CD14-positive monocyte (primary cell): ENCODE data around the gene FANCC. TPM values are rescaled to one million over a fixed set of nuclear protein-coding genes. Genes with fewer than 3 reads are reported as not detected.
A peak's percentile ranks its signal among the peaks of the same experiment; 100 is the strongest.

Source experiments
- DNase-seq, 3 donors: peaks; one replicate each; pipeline ENCODE4 v3.0.0-alpha.2; 2011 to 2022
- H2AFZ ChIP-seq: 2 replicates; pipeline ENCODE4 v1.6.0; 2012; ENCODE audit warnings: mild to moderate bottlenecking, low read depth, low read length, inconsistent platforms; ENCODE audit not compliant: insufficient read depth, poor library complexity, severe bottlenecking
- H3K27ac ChIP-seq, 2 donors: 1 replicate in 1 of 2; 2 replicates in 1 of 2; pipeline ENCODE4 v1.5.1; 2012 to 2013; ENCODE audit warnings: low read length in 2 of 2, control low read depth in 1 of 2, inconsistent platforms in 1 of 2, low read depth in 1 of 2, mild to moderate bottlenecking in 1 of 2
- H3K27me3 ChIP-seq, 2 donors: one replicate each; pipeline versions ENCODE4 v1.6.0 to v1.6.1; 2011 to 2013; ENCODE audit warnings: low read length in 2 of 2; ENCODE audit not compliant: control insufficient read depth in 2 of 2, insufficient read depth in 2 of 2
- H3K36me3 ChIP-seq, 2 donors: replicated peaks in 1 of 2; 1 replicate in 1 of 2; 2 replicates in 1 of 2; pipeline versions ENCODE4 v1.5.1 to v1.6.1; 2012 to 2013; ENCODE audit warnings: low read length in 2 of 2, control low read depth in 1 of 2, inconsistent platforms in 1 of 2, mild to moderate bottlenecking in 1 of 2; ENCODE audit not compliant: insufficient read depth in 2 of 2, control insufficient read depth in 1 of 2
- H3K4me1 ChIP-seq, 2 donors: 1 replicate in 1 of 2; 2 replicates in 1 of 2; pipeline versions ENCODE4 v1.5.1 to v1.6.1; 2012 to 2013; ENCODE audit warnings: low read length in 2 of 2, control low read depth in 1 of 2, inconsistent platforms in 1 of 2, mild to moderate bottlenecking in 1 of 2, moderate library complexity in 1 of 2; ENCODE audit not compliant: insufficient read depth in 2 of 2, control insufficient read depth in 1 of 2
- H3K4me2 ChIP-seq: replicated peaks from 2 replicates; pipeline ENCODE3; 2012; ENCODE audit warnings: low read length, moderate library complexity, mild to moderate bottlenecking; ENCODE audit not compliant: poor library complexity, severe bottlenecking; ENCODE audit errors: extremely low read depth
- H3K4me3 ChIP-seq, 3 experiments: fragments of 200-600 bp in 1 of 3; sonication (generic) in 1 of 3; replicated peaks in 1 of 3; 1 replicate in 2 of 3; 2 replicates in 1 of 3; pipeline ENCODE4 v1.5.1; 2011 to 2013; ENCODE audit warnings: low read length in 3 of 3, mild to moderate bottlenecking in 3 of 3, control low read depth in 2 of 3, low read depth in 2 of 3, inconsistent platforms in 1 of 3, moderate library complexity in 1 of 3
- H3K79me2 ChIP-seq: 2 replicates; pipeline ENCODE4 v1.6.0; 2012; ENCODE audit warnings: mild to moderate bottlenecking, control low read depth, inconsistent platforms, low read length, moderate library complexity; ENCODE audit not compliant: insufficient read depth
- H3K9ac ChIP-seq: 2 replicates; pipeline ENCODE4 v1.6.0; 2017; ENCODE audit warnings: low read length, mild to moderate bottlenecking; ENCODE audit not compliant: insufficient read depth, poor library complexity, severe bottlenecking
- H3K9me3 ChIP-seq, 2 donors: replicated peaks in 1 of 2; 1 replicate in 1 of 2; 2 replicates in 1 of 2; pipeline versions ENCODE4 v1.5.1 to v1.6.1; 2012 to 2013; ENCODE audit warnings: low read length in 2 of 2, control low read depth in 1 of 2; ENCODE audit not compliant: control insufficient read depth in 1 of 2, insufficient read depth in 1 of 2
- H4K20me1 ChIP-seq: 2 replicates; pipeline ENCODE4 v1.6.0; 2012; ENCODE audit warnings: mild to moderate bottlenecking, low read length, control low read depth, moderate library complexity; ENCODE audit not compliant: insufficient read depth
- H3K27ac Mint-ChIP-seq, 7 donors: one replicate each; pipeline ENCODE4 v1.8.0; 2020; ENCODE audit warnings: mild to moderate bottlenecking in 7 of 7, mixed read lengths in 7 of 7, moderate library complexity in 6 of 7, inconsistent platforms in 2 of 7
- H3K27me3 Mint-ChIP-seq, 3 donors: one replicate each; pipeline ENCODE4 v1.8.0; 2021 to 2022; ENCODE audit warnings: low read depth in 3 of 3, mild to moderate bottlenecking in 3 of 3, mixed read lengths in 3 of 3, moderate library complexity in 3 of 3, inconsistent platforms in 1 of 3
- H3K36me3 Mint-ChIP-seq, 2 donors: one replicate each; pipeline ENCODE4 v1.8.0; 2020; ENCODE audit warnings: mixed read lengths in 2 of 2, inconsistent platforms in 1 of 2, mild to moderate bottlenecking in 1 of 2
- H3K4me1 Mint-ChIP-seq: one replicate; pipeline ENCODE4 v1.8.0; 2020; ENCODE audit warnings: mild to moderate bottlenecking, mixed read lengths
- H3K4me3 Mint-ChIP-seq, 2 donors: one replicate each; pipeline ENCODE4 v1.8.0; 2020; ENCODE audit warnings: mild to moderate bottlenecking in 2 of 2, mixed read lengths in 2 of 2, moderate library complexity in 1 of 2
- H3K9me3 Mint-ChIP-seq, 7 donors: one replicate each; pipeline ENCODE4 v1.8.0; 2020 to 2022; ENCODE audit warnings: mixed read lengths in 7 of 7, mild to moderate bottlenecking in 6 of 7, moderate library complexity in 6 of 7, inconsistent platforms in 2 of 7
- WGBS: methylation state at CpG from one replicate; pipeline ENCODE4 v1.1.5; 2013; ENCODE audit warnings: missing lambda C conversion rate; ENCODE audit not compliant: insufficient coverage; 5-methylcytosine and 5-hydroxymethylcytosine counted together
- intact Hi-C, 2 donors: fragments of 100-400 bp; cut with micrococcal nuclease; formaldehyde crosslinking; loops; one replicate each; pipeline versions ENCODE4 v1.15.0 to v1.15.1; 2023
- polyA plus RNA-seq, 3 donors: library from polyadenylated mRNA; depleted of rRNA in 1 of 3; unstranded in 2 of 3; stranded (reverse) in 1 of 3; fragments of 300-500 nt in 2 of 3; fragments of >200 nt in 1 of 3; fragmentation: Illumina TruSeq in 2 of 3; gene quantifications; 1 replicate in 2 of 3; 2 replicates in 1 of 3; pipeline ENCODE4 v1.2.3, GENCODE V29; 2012 to 2021
- TF ChIP-seq, protein P1 (sequence below): fragments of 200-600 bp; IDR thresholded peaks from one replicate; pipeline ENCODE4 v1.8.0; 2022; ENCODE audit warnings: antibody characterized with exemption, mild to moderate bottlenecking

FANCC gene
- polyA plus RNA-seq, 3 donors: 1.2 to 2.2 (median 1.5) TPM

DNA sequence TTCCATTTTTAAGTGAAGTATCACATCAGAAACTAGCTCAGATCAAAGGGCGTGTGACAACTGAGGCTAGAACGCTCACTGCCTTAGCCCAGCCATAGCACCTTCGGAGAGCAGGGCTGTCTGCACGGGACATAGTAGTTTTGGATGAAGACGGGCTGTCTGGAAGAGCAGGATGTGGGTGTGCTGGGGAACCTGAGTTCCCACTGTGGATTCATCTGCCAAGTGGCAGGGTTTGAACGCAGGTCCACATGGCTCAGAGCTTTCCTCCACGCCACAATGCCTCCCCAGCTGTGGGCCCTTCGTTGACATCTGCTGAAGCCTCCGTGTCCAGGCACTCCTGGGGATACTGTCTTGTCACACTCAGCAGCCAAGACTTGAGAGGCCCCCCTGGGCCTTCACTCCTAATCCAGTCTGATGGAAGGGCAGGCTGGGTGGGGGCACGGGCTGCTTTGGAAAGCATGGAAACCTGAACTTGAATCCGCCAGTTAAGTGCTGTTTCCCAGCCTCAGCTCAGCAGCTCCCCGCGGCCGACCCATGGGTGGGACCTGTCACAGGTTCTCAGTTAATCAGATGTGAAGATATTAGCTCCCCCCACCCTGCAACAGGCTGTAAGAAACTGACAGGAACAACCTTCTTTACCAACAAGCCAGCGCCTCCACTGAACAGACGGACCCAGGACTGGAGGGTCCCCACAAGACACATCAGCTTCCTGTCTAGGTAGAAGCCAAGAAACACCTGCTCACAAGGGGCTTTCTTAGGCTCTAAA lies 228.1 kb downstream of the FANCC start:
- WGBS: 94% methylated on average over 13 of the region's 16 CpGs

DNA sequence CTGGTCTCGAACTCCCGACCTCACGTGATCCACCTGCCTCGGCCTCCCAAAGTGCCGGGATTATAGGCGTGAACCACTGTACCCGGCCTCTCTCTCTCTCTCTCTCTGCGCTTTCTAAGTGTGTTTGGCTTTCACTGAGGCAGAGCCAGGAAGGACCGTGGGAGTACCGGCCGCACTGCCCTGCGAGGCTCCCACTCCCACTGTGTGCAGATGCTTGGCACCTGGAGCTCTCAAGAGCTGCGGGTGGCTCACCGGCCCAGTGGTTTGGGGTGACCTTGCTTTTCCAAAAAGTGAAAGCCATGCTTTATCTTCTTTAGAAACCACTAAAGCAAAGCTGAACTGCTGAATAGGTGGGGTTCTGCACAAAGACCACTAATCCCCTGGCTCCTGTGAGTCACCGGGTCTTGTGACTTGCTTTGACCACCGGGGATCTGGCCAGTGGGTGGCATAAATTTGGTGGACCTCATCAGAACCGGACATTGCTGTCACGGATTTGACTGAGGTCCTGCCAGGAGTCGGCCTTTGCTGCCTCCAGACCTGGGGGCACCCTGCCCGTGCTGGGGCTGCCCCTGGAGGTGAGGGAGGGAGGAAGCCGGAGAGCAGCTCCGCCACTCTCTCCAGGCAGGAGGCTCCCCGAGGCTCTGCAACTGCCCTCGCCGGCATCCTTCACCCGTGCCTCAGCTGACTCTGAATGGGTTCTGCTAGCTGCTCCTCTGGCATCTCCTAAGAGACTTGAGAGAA lies 228.9 kb downstream of the FANCC start:
- WGBS: 96% methylated on average over 19 of the region's 26 CpGs
- H3K27me3 ChIP-seq: no peaks in the 10 kb centered on the region

More for the DNA sequence above, 228.1 kb downstream of the FANCC start:
- Mint-ChIP-seq H3K27ac (peak overlapping the region in 1 of 7 donors; percentile 54), H3K4me1 (peaks cover 19% of the 10 kb centered on the region), H3K27me3 (peaks cover 0 to 11% (median 9%) of the 10 kb centered on the region in 3 donors), H3K36me3 (peaks cover 5 to 6% of the 10 kb centered on the region in 2 donors), H3K9me3 (peaks cover 0 to 2% (median 0%) of the 10 kb centered on the region in 7 donors), H3K4me3 (no peak overlapping the region)
- DNase-seq: no peak
- Histone ChIP-seq H3K4me1 (no peaks in the 10 kb centered on the region), H3K27me3 (no peaks in the 10 kb centered on the region), H3K9me3 (no peaks in the 10 kb centered on the region), H3K4me3 (no peak overlapping the region), H3K27ac (no peak overlapping the region), H3K4me2 (no peak overlapping the region), H3K9ac (no peak overlapping the region), H3K36me3 (no peaks in the 10 kb centered on the region), H3K79me2 (no peaks in the 10 kb centered on the region), H4K20me1 (no peaks in the 10 kb centered on the region), H2AFZ (no peak overlapping the region)
- intact Hi-C loops: no loop called here
- TF ChIP-seq, protein P1, sequence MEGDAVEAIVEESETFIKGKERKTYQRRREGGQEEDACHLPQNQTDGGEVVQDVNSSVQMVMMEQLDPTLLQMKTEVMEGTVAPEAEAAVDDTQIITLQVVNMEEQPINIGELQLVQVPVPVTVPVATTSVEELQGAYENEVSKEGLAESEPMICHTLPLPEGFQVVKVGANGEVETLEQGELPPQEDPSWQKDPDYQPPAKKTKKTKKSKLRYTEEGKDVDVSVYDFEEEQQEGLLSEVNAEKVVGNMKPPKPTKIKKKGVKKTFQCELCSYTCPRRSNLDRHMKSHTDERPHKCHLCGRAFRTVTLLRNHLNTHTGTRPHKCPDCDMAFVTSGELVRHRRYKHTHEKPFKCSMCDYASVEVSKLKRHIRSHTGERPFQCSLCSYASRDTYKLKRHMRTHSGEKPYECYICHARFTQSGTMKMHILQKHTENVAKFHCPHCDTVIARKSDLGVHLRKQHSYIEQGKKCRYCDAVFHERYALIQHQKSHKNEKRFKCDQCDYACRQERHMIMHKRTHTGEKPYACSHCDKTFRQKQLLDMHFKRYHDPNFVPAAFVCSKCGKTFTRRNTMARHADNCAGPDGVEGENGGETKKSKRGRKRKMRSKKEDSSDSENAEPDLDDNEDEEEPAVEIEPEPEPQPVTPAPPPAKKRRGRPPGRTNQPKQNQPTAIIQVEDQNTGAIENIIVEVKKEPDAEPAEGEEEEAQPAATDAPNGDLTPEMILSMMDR: no peak

More for the DNA sequence above, 228.9 kb downstream of the FANCC start:
- TF ChIP-seq, protein P1: no peak
- Mint-ChIP-seq H3K27ac (no peak overlapping the region), H3K4me1 (peaks cover 16% of the 10 kb centered on the region), H3K27me3 (peaks cover 0 to 10% (median 6%) of the 10 kb centered on the region in 3 donors), H3K4me3 (no peak overlapping the region), H3K36me3 (peaks cover 5 to 6% of the 10 kb centered on the region in 2 donors), H3K9me3 (peaks cover 0 to 2% (median 0%) of the 10 kb centered on the region in 7 donors)
- Histone ChIP-seq H3K36me3 (no peaks in the 10 kb centered on the region), H3K4me2 (no peak overlapping the region), H2AFZ (no peak overlapping the region), H3K79me2 (no peaks in the 10 kb centered on the region), H4K20me1 (no peaks in the 10 kb centered on the region), H3K4me3 (no peak overlapping the region), H3K27ac (no peak overlapping the region), H3K4me1 (no peaks in the 10 kb centered on the region), H3K9me3 (no peaks in the 10 kb centered on the region), H3K9ac (no peak overlapping the region)
- DNase-seq: no peak
- intact Hi-C loops: no loop called here
